Fibroblast of the aortic adventitia (primary cell): Measurements from ENCODE around the gene ZNF414. TPM values are rescaled to one million over a fixed set of nuclear protein-coding genes. Genes with fewer than 3 reads are reported as not detected.
A peak's percentile ranks its signal among the peaks of the same experiment; 100 is the strongest.

Experiments used
- DNase-seq: peaks from one replicate; pipeline ENCODE4 v3.0.0-alpha.2; 2010; ENCODE audit warnings: low read depth
- H3K4me3 ChIP-seq: 2 replicates; pipeline ENCODE4 v1.5.1; 2011; ENCODE audit warnings: low read depth, mild to moderate bottlenecking, control low read depth, low read length, moderate library complexity
- CTCF ChIP-seq: IDR thresholded peaks from 2 replicates; pipeline ENCODE4 v1.5.1; 2011; ENCODE audit warnings: mild to moderate bottlenecking, low read length, control low read depth, inconsistent platforms; ENCODE audit not compliant: insufficient read depth
- total RNA-seq: library from RNA; depleted of rRNA; stranded (reverse); fragments of >200 nt; gene quantifications from 2 replicates; pipeline ENCODE4 v1.2.3, GENCODE V29; 2012; ENCODE audit warnings: low replicate concordance

The ZNF414 gene
- total RNA-seq, 1 donor, result 6.4 TPM

GRCh38 chr19:8491574-8491973, 22.4 kb downstream of the ZNF414 start:
- no peak overlapping the region for H3K4me3 ChIP-seq
- no peak for DNase-seq
- TF ChIP-seq CTCF, result peak; percentile 18

GRCh38 chr19:8490873-8491272, 23.1 kb downstream of the ZNF414 start:
- H3K4me3 ChIP-seq, result no peak overlapping the region
- TF ChIP-seq CTCF, result no peak
- no peak for DNase-seq

GRCh38 chr19:8490395-8490760, 23.6 kb downstream of the ZNF414 start:
- TF ChIP-seq CTCF, result no peak
- no peak for DNase-seq
- H3K4me3 ChIP-seq, result no peak overlapping the region

GRCh38 chr19:8489561-8490394, 24.2 kb downstream of the ZNF414 start:
- no peak for TF ChIP-seq CTCF
- no peak for DNase-seq
- no peak overlapping the region for H3K4me3 ChIP-seq

GRCh38 chr19:8488365-8488764, 25.6 kb downstream of the ZNF414 start:
- H3K4me3 ChIP-seq, result no peak overlapping the region
- TF ChIP-seq CTCF, result no peak
- no peak for DNase-seq

GRCh38 chr19:8487137-8487851, 26.7 kb downstream of the ZNF414 start:
- no peak overlapping the region for H3K4me3 ChIP-seq
- no peak for DNase-seq
- no peak for TF ChIP-seq CTCF
